Neural progenitor cell (in vitro differentiated cells): Measurements from ENCODE around the gene RBM39.

ENCODE experiments used
- EZH2 ChIP-seq: fragments of 200-600 bp; sonication (generic); IDR thresholded peaks from 2 replicates; pipeline ENCODE4 v1.6.1; 2017; ENCODE audit warnings: antibody characterized with exemption, mild to moderate bottlenecking, moderate library complexity
- EZH2phosphoT487 ChIP-seq: fragments of 200-600 bp; sonication (generic); IDR thresholded peaks from 2 replicates; pipeline ENCODE4 v1.6.1; 2017; ENCODE audit warnings: antibody characterized with exemption
- TF ChIP-seq, protein P1 (sequence below): fragments of 200-600 bp; sonication (generic); IDR thresholded peaks from 2 replicates; pipeline ENCODE4 v1.5.1; 2017; ENCODE audit warnings: antibody characterized with exemption, mild to moderate bottlenecking

DNA sequence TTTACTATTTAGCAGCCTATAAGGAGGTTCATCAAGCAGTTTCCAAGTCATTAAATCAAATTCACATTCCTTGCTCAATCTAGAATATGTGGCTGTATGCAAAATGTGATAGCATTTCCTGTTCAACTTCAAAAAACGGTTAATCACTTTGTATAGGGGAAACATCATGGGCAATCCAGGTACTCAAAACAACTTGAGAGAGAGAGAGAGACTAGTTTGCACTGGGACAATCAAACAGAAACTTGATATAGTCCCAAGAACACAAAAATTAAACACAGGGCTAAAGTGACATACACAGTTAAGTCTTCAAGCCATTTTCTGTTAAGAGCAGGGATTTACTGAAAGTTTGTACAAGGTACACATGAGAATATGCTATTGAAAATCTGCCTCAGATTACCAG, 84.8 kb downstream of the RBM39 start:
- TF ChIP-seq, protein P1, sequence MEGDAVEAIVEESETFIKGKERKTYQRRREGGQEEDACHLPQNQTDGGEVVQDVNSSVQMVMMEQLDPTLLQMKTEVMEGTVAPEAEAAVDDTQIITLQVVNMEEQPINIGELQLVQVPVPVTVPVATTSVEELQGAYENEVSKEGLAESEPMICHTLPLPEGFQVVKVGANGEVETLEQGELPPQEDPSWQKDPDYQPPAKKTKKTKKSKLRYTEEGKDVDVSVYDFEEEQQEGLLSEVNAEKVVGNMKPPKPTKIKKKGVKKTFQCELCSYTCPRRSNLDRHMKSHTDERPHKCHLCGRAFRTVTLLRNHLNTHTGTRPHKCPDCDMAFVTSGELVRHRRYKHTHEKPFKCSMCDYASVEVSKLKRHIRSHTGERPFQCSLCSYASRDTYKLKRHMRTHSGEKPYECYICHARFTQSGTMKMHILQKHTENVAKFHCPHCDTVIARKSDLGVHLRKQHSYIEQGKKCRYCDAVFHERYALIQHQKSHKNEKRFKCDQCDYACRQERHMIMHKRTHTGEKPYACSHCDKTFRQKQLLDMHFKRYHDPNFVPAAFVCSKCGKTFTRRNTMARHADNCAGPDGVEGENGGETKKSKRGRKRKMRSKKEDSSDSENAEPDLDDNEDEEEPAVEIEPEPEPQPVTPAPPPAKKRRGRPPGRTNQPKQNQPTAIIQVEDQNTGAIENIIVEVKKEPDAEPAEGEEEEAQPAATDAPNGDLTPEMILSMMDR = no peak
- TF ChIP-seq EZH2 (no peak), EZH2phosphoT487 (no peak)
